ENCODE data around the gene CD248.

DNA sequence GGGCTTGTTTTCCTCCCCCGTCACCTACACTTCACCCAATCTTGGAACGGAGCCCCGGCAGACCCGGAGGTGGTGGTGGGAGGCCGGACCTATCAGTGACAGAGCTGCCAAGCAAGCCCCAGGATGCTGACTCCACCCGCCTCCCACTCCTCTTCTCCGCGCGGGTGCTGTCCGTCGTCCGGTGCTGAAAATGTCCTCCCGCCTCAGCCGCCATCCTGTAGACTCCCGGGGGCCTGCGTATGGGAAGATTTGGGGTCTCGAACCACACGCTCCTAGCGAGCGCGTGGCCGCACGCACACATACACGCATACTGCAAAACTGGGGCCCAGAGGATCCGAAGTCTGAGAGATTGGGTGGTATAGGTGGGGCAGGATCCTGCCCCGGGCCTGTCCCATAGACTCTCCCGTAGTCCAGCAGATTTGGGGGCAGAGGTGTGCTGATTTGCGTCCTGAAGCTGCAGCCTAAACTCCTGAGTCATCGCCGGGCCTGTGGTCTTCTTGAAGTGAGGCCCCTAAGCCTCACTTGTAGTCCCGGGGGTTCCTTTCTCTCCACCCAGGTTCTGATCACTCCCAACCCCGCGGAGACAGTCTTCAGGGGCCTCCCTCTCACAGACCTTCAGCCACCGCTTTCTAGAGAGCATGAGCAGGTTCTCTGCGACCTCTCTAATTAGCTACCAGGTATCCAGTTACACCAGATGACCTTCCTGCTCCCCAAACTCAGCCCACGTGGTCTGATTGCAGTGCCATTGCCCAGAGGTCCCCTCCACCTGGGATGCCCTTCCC is 27.1 kb downstream of the CD248 start:
- no peak for TF ChIP-seq ZNF416 (tag by site-specific recombination; IDR thresholded peaks at IDR 0.05)
- no peak for TF ChIP-seq GFI1B (tag by site-specific recombination; IDR thresholded peaks at IDR 0.05)
- TF ChIP-seq ZNF548 (tag by site-specific recombination; IDR thresholded peaks at IDR 0.05): no peak
- TF ChIP-seq ZNF174 (tag by site-specific recombination; IDR thresholded peaks at IDR 0.05): no peak
- TF ChIP-seq, protein P1, sequence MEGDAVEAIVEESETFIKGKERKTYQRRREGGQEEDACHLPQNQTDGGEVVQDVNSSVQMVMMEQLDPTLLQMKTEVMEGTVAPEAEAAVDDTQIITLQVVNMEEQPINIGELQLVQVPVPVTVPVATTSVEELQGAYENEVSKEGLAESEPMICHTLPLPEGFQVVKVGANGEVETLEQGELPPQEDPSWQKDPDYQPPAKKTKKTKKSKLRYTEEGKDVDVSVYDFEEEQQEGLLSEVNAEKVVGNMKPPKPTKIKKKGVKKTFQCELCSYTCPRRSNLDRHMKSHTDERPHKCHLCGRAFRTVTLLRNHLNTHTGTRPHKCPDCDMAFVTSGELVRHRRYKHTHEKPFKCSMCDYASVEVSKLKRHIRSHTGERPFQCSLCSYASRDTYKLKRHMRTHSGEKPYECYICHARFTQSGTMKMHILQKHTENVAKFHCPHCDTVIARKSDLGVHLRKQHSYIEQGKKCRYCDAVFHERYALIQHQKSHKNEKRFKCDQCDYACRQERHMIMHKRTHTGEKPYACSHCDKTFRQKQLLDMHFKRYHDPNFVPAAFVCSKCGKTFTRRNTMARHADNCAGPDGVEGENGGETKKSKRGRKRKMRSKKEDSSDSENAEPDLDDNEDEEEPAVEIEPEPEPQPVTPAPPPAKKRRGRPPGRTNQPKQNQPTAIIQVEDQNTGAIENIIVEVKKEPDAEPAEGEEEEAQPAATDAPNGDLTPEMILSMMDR (tag by site-specific recombination; IDR thresholded peaks at IDR 0.05): no peak
- TF ChIP-seq ZNF169 (tag by site-specific recombination; IDR thresholded peaks at IDR 0.05): no peak
- TF ChIP-seq MEIS1 (CRISPR knock-in tag; IDR thresholded peaks at IDR 0.05; ENCODE audit: borderline replicate concordance): no peak
- TF ChIP-seq SP3 (tag by site-specific recombination; IDR thresholded peaks at IDR 0.05): no peak
- TF ChIP-seq, protein P2, sequence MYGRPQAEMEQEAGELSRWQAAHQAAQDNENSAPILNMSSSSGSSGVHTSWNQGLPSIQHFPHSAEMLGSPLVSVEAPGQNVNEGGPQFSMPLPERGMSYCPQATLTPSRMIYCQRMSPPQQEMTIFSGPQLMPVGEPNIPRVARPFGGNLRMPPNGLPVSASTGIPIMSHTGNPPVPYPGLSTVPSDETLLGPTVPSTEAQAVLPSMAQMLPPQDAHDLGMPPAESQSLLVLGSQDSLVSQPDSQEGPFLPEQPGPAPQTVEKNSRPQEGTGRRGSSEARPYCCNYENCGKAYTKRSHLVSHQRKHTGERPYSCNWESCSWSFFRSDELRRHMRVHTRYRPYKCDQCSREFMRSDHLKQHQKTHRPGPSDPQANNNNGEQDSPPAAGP (tag by site-specific recombination; IDR thresholded peaks at IDR 0.05): 0 out of 2 replicates have a peak, but pooled peaks have one; percentile 16
- TF ChIP-seq, protein P3, sequence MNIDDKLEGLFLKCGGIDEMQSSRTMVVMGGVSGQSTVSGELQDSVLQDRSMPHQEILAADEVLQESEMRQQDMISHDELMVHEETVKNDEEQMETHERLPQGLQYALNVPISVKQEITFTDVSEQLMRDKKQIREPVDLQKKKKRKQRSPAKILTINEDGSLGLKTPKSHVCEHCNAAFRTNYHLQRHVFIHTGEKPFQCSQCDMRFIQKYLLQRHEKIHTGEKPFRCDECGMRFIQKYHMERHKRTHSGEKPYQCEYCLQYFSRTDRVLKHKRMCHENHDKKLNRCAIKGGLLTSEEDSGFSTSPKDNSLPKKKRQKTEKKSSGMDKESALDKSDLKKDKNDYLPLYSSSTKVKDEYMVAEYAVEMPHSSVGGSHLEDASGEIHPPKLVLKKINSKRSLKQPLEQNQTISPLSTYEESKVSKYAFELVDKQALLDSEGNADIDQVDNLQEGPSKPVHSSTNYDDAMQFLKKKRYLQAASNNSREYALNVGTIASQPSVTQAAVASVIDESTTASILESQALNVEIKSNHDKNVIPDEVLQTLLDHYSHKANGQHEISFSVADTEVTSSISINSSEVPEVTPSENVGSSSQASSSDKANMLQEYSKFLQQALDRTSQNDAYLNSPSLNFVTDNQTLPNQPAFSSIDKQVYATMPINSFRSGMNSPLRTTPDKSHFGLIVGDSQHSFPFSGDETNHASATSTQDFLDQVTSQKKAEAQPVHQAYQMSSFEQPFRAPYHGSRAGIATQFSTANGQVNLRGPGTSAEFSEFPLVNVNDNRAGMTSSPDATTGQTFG (tag by site-specific recombination; IDR thresholded peaks at IDR 0.05; ENCODE audit: borderline replicate concordance): no peak
- TF ChIP-seq ZNF837 (tag by site-specific recombination; IDR thresholded peaks at IDR 0.05): no peak
